ENCODE data around the gene KIF13A.
"Not testable (repeated sequence)": the region's sequence is repeated elsewhere in the genome, so short reads cannot be mapped to it uniquely, and the experiment has no call there.

The KIF13A gene

GRCh38 chr6:17878734-17879133 lies 108.7 kb downstream of the KIF13A start:
- no peak overlapping the region for H3K4me3 ChIP-seq (ENCODE audit: low read depth, low read length)

GRCh38 chr6:17877895-17878440 lies 109.5 kb downstream of the KIF13A start:
- no peak overlapping the region for H3K4me3 ChIP-seq (ENCODE audit: low read depth, low read length)

- H3K4me3 ChIP-seq (ENCODE audit: low read depth, low read length): no peak overlapping the region
Observed at GRCh38 chr6:17877196-17877894, 110.1 kb downstream of the KIF13A start.

- no peak overlapping the region for H3K4me3 ChIP-seq (ENCODE audit: low read depth, low read length)
Observed at GRCh38 chr6:17874753-17875152, 112.7 kb downstream of the KIF13A start.

GRCh38 chr6:17872908-17873307 lies 114.5 kb downstream of the KIF13A start:
- H3K4me3 ChIP-seq (ENCODE audit: low read depth, low read length): no peak overlapping the region

- no peak overlapping the region for H3K4me3 ChIP-seq (ENCODE audit: low read depth, low read length)
Observed at GRCh38 chr6:17871836-17872235, 115.6 kb downstream of the KIF13A start.

- H3K4me3 ChIP-seq (ENCODE audit: low read depth, low read length): no peak overlapping the region
Observed at GRCh38 chr6:17871189-17871519, 116.3 kb downstream of the KIF13A start.

GRCh38 chr6:17870300-17871188 lies 116.9 kb downstream of the KIF13A start:
- H3K4me3 ChIP-seq (ENCODE audit: low read depth, low read length): no peak overlapping the region

- no peak overlapping the region for H3K4me3 ChIP-seq (ENCODE audit: low read depth, low read length)
Observed at GRCh38 chr6:17869753-17870050, 117.7 kb downstream of the KIF13A start.

GRCh38 chr6:17869010-17869752 lies 118.3 kb downstream of the KIF13A start:
- H3K4me3 ChIP-seq (ENCODE audit: low read depth, low read length): no peak overlapping the region

GRCh38 chr6:17867880-17868279 lies 119.6 kb downstream of the KIF13A start:
- H3K4me3 ChIP-seq (ENCODE audit: low read depth, low read length): no peak overlapping the region

GRCh38 chr6:17866876-17867444 lies 120.5 kb downstream of the KIF13A start:
- no peak overlapping the region for H3K4me3 ChIP-seq (ENCODE audit: low read depth, low read length)

GRCh38 chr6:17865798-17866725 lies 121.4 kb downstream of the KIF13A start:
- H3K4me3 ChIP-seq (ENCODE audit: low read depth, low read length): no peak overlapping the region

GRCh38 chr6:17865243-17865642 lies 122.2 kb downstream of the KIF13A start:
- H3K4me3 ChIP-seq (ENCODE audit: low read depth, low read length): no peak overlapping the region

GRCh38 chr6:17863901-17864754 lies 123.3 kb downstream of the KIF13A start:
- H3K4me3 ChIP-seq (ENCODE audit: low read depth, low read length): no peak overlapping the region

GRCh38 chr6:17861361-17861760 lies 126.1 kb downstream of the KIF13A start:
- H3K4me3 ChIP-seq (ENCODE audit: low read depth, low read length): no peak overlapping the region

GRCh38 chr6:17859846-17860245 lies 127.6 kb downstream of the KIF13A start:
- H3K4me3 ChIP-seq (ENCODE audit: low read depth, low read length): no peak overlapping the region

- no peak overlapping the region for H3K4me3 ChIP-seq (ENCODE audit: low read depth, low read length)
Observed at GRCh38 chr6:17858584-17858983, 128.9 kb downstream of the KIF13A start.

GRCh38 chr6:17857188-17857587 lies 130.2 kb downstream of the KIF13A start:
- not testable (repeated sequence) for H3K4me3 ChIP-seq (ENCODE audit: low read depth, low read length)
